AG04449 (cell line): Measurements from ENCODE around the gene PDE9A.

ENCODE experiments used
- CTCF ChIA-PET: fragments of 350-600 bp; formaldehyde crosslinking; extraction: SDS; loops from one replicate; lab custom pipeline; 2021; ENCODE audit warnings: antibody characterized with exemption; lab: Yijun Ruan, JAX
- POLR2A ChIA-PET: fragments of 400-600, 350-600 bp; formaldehyde crosslinking; extraction: SDS; loops from one replicate; lab custom pipeline; 2020; ENCODE audit warnings: antibody characterized with exemption, inconsistent platforms; lab: Yijun Ruan, JAX
- DNase-seq: peaks from one replicate; pipeline ENCODE4 v3.0.0-alpha.2; 2010; ENCODE audit warnings: low read depth, low spot score
- H3K4me3 ChIP-seq: 2 replicates; pipeline ENCODE4 v1.5.1; 2011; ENCODE audit warnings: low read depth, mild to moderate bottlenecking, control low read depth, low read length
- CTCF ChIP-seq: IDR thresholded peaks from one replicate; pipeline ENCODE4 v1.5.1; 2011; ENCODE audit warnings: mild to moderate bottlenecking, moderate library complexity, low read length, control low read depth, inconsistent platforms; ENCODE audit not compliant: insufficient read depth; ENCODE audit errors: missing control alignments

The PDE9A gene

GRCh38 chr21:42649122-42650032 lies 4.0 kb upstream of the PDE9A start:
- TF ChIP-seq CTCF = no peak
- ChIA-PET CTCF (no interaction called here), POLR2A (no interaction called here)
- DNase-seq = no peak
- no peak overlapping the region for H3K4me3 ChIP-seq

- no peak for DNase-seq
- H3K4me3 ChIP-seq = no peak overlapping the region
- no peak for TF ChIP-seq CTCF
- ChIA-PET CTCF (no interaction called here), POLR2A (no interaction called here)
Measured at GRCh38 chr21:42650033-42650370, 3.4 kb upstream of the PDE9A start.

- H3K4me3 ChIP-seq = no peak overlapping the region
- TF ChIP-seq CTCF = no peak
- DNase-seq = no peak
- POLR2A ChIA-PET = no interaction called here
- CTCF ChIA-PET = no interaction called here
Measured at GRCh38 chr21:42650441-42651421, 2.7 kb upstream of the PDE9A start.

GRCh38 chr21:42651515-42652401 lies 1.7 kb upstream of the PDE9A start:
- ChIA-PET CTCF (no interaction called here), POLR2A (no interaction called here)
- TF ChIP-seq CTCF = no peak
- no peak for DNase-seq
- H3K4me3 ChIP-seq = no peak overlapping the region

GRCh38 chr21:42652527-42653230 lies 742 bp upstream of the PDE9A start:
- ChIA-PET POLR2A (interaction anchor here (0.6 kb wide), 1 partner anchor 263 kb away, joined by 4 read pairs; no protein-coding TSS in a partner anchor), CTCF (no interaction called here)
- peak; percentile 7 for TF ChIP-seq CTCF
- DNase-seq = no peak
- H3K4me3 ChIP-seq = no peak overlapping the region
